Activated CD8-positive, alpha-beta T cell treated with anti-CD3 and anti-CD28 coated beads, Interleukin-2, amount 10 ng/mL, durations not matched to agents 7 days and 5 days (primary cell): ENCODE measurements around the gene FRMPD1. TPM values are rescaled to one million over a fixed set of nuclear protein-coding genes. Genes with fewer than 3 reads are reported as not detected.

Experiments used
- ATAC-seq: fragments of 150-1000 bp; cut with Tn5 transposase; one replicate; pipeline ENCODE4 v1.10.0; 2021; ENCODE audit warnings: moderate library complexity
- CTCF ChIA-PET: fragments of 350-600 bp; sonication (Branson Sonifier 250); formaldehyde crosslinking; loops from one replicate; lab custom pipeline; 2021; ENCODE audit warnings: antibody characterized with exemption; lab: Charles Lee
- POLR2A ChIA-PET: fragments of 350-600 bp; sonication (Branson Sonifier 250); formaldehyde crosslinking; loops from one replicate; lab custom pipeline; 2021; ENCODE audit warnings: antibody characterized with exemption; lab: Charles Lee
- DNase-seq: peaks from one replicate; pipeline ENCODE4 v3.0.0-alpha.2; 2020
- H3K27ac Mint-ChIP-seq: one replicate; pipeline ENCODE4 v1.8.0; 2021; ENCODE audit warnings: mild to moderate bottlenecking, mixed read lengths
- H3K27me3 Mint-ChIP-seq: one replicate; pipeline ENCODE4 v1.8.0; 2021; ENCODE audit warnings: low read depth, mixed read lengths
- H3K36me3 Mint-ChIP-seq: one replicate; pipeline ENCODE4 v1.8.0; 2021; ENCODE audit warnings: low read depth, mixed read lengths
- H3K4me1 Mint-ChIP-seq: one replicate; pipeline ENCODE4 v1.8.0; 2021; ENCODE audit warnings: low read depth, mixed read lengths
- H3K4me3 Mint-ChIP-seq: one replicate; pipeline ENCODE4 v1.8.0; 2021; ENCODE audit warnings: mild to moderate bottlenecking, mixed read lengths
- H3K9me3 Mint-ChIP-seq: one replicate; pipeline ENCODE4 v1.8.0; 2022; ENCODE audit warnings: mixed read lengths; ENCODE audit not compliant: insufficient read depth
- total RNA-seq, 2 experiments: library from RNA; stranded (reverse); gene quantifications; one replicate each; pipeline ENCODE4 v1.2.3, GENCODE V29; 2021

Gene FRMPD1
- total RNA-seq, 2 experiments from 2014 or later: not detected

DNA sequence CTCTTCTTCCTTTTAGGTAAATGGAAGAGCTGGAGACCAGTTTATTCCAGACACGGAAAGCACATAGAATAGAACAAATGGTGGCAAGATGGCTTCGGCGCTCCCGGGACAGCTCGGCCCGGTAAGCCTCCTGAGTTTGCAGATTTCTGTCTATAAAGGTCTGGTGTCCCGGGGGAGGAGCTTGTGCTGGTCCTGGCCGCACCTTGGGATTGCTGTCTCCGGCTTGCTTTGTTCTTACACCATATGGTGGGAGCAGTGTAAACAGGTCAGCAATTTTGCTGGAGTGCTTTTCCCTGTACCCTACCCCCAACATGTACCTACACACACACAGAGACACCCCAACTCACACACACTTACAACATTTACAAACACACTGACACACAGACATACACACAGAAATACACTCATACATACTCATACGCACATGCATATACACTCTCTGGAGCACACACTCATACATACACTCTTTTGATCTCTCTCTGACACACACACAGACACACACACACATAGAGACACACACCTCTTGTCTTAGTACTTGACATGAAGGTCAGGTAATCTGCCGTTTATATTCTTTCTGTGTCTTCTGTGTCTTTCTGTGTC lies 42.0 kb downstream of the FRMPD1 start:
- Mint-ChIP-seq H3K27me3 (peaks cover 43% of the 10 kb centered on the region), H3K27ac (no peak overlapping the region), H3K36me3 (no peaks in the 10 kb centered on the region), H3K9me3 (no peaks in the 10 kb centered on the region), H3K4me3 (no peak overlapping the region), H3K4me1 (no peaks in the 10 kb centered on the region)
- ChIA-PET POLR2A (no interaction called here), CTCF (no interaction called here)
- DNase-seq (no peak), ATAC-seq (no peak)

DNA sequence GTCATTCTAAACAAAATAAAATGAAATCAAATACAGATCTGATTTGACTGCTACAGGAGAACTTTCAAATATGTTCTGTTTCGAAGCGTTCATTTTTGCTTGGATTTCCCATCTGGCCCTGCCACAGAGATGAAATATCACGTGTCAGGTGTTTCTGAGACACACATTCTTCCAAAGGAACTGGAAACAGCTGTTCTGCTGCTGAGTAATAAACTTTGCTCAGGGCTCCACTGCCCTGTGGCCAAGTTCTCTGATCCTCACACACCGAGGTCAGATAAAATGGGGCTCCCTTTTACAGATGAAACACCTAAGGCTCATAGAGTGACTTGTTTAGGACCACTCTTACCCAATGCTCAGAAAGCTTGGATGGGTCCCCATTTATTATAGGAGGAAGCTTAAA lies 42.5 kb downstream of the FRMPD1 start:
- H3K27ac Mint-ChIP-seq: no peak overlapping the region
- H3K9me3 Mint-ChIP-seq: no peaks in the 10 kb centered on the region
- ChIA-PET CTCF (no interaction called here), POLR2A (no interaction called here)
- H3K4me1 Mint-ChIP-seq: no peaks in the 10 kb centered on the region
- no peak for ATAC-seq
- H3K27me3 Mint-ChIP-seq: peaks cover 44% of the 10 kb centered on the region
- DNase-seq: no peak
- no peak overlapping the region for H3K4me3 Mint-ChIP-seq
- no peaks in the 10 kb centered on the region for H3K36me3 Mint-ChIP-seq

DNA sequence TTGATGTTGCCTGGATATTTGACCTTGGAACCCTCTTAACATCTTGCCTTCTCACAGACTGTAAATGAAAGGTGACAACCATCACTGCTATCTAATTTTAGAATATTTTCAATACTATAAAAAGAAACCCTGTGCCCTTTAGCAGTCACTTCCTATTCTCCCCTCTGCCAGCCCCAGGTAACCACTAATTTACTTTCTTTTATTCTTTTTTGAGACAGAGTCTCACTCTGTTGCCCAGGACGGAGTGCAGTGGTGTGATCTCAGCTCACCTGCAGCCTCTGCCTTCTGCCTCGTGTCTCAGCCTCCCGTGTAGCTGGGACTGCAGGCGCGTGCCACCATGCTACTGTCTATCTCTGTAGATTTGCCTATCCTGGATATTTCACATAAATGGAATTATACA lies 43.6 kb downstream of the FRMPD1 start:
- no peaks in the 10 kb centered on the region for H3K36me3 Mint-ChIP-seq
- peaks cover 41% of the 10 kb centered on the region for H3K27me3 Mint-ChIP-seq
- no peaks in the 10 kb centered on the region for H3K4me1 Mint-ChIP-seq
- no peaks in the 10 kb centered on the region for H3K9me3 Mint-ChIP-seq
- H3K27ac Mint-ChIP-seq: no peak overlapping the region
- POLR2A ChIA-PET: no interaction called here
- CTCF ChIA-PET: no interaction called here
- ATAC-seq: no peak
- no peak for DNase-seq
- no peak overlapping the region for H3K4me3 Mint-ChIP-seq

DNA sequence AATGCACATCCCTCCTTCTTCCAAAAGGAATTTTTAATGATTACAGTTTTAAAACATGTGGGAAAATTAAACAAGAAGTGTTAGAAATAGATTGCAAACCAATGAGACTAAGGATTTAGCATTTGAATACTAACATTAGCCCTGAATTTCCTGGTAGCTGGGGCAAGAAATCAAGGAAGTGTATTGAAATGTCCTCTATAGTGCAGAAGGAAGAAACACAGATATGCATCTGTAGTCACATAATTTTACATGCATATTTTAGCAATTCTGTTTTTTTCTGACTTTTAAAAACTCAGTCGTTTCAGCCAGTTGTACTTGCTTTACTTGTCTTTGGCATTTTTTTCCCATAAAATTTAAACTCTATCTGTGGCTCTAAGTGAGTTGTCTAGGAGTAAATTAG lies 45.8 kb downstream of the FRMPD1 start:
- H3K4me3 Mint-ChIP-seq: no peak overlapping the region
- ChIA-PET POLR2A (no interaction called here), CTCF (no interaction called here)
- H3K36me3 Mint-ChIP-seq: no peaks in the 10 kb centered on the region
- H3K27ac Mint-ChIP-seq: no peak overlapping the region
- ATAC-seq (no peak), DNase-seq (no peak)
- H3K27me3 Mint-ChIP-seq: peaks cover 38% of the 10 kb centered on the region
- no peaks in the 10 kb centered on the region for H3K4me1 Mint-ChIP-seq
- H3K9me3 Mint-ChIP-seq: no peaks in the 10 kb centered on the region

DNA sequence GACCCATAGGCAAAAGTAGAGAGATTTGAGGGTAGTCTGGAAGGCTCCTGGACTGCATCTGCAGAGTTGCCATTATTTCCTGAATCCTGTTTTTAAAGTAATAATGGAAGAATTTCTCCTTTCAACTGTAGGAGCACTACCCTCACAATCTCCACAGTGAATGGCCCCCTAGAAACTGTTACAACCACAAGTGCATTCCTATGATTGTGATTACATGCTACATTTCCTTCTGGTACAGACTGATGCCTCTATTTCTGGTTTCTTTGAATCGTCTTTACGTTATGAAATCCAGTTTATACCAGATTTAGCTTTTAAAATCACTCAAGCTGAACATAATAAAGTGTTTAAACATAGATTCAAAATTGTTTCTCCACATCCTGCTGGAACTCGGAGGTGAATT lies 49.4 kb downstream of the FRMPD1 start:
- Mint-ChIP-seq H3K27ac (no peak overlapping the region), H3K27me3 (peaks cover 28% of the 10 kb centered on the region), H3K4me3 (no peak overlapping the region), H3K9me3 (no peaks in the 10 kb centered on the region), H3K4me1 (no peaks in the 10 kb centered on the region), H3K36me3 (no peaks in the 10 kb centered on the region)
- DNase-seq: no peak
- no peak for ATAC-seq
- ChIA-PET POLR2A (no interaction called here), CTCF (no interaction called here)

DNA sequence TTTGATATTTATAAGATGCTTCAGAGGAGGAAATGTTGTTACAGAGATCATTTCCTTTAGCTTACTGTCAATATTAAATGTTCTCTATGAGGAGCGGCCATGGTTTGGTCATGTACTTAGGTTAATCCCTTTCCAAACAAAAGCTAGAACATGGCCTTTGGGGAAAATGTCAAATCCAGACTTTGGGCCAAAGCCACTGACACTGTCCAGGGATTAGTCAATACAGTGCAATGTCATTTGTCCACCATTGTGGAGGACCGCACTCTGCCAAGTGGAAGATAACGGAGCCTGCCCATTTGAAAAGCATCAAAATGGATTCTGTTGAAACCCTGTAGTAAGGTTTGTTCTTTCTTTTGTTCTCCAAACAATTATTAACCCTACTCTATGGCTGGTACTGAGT lies 50.1 kb downstream of the FRMPD1 start:
- POLR2A ChIA-PET: no interaction called here
- ATAC-seq: no peak
- H3K27me3 Mint-ChIP-seq: peaks cover 21% of the 10 kb centered on the region
- H3K9me3 Mint-ChIP-seq: no peaks in the 10 kb centered on the region
- CTCF ChIA-PET: no interaction called here
- no peak for DNase-seq
- no peaks in the 10 kb centered on the region for H3K4me1 Mint-ChIP-seq
- no peak overlapping the region for H3K4me3 Mint-ChIP-seq
- no peak overlapping the region for H3K27ac Mint-ChIP-seq
- no peaks in the 10 kb centered on the region for H3K36me3 Mint-ChIP-seq

DNA sequence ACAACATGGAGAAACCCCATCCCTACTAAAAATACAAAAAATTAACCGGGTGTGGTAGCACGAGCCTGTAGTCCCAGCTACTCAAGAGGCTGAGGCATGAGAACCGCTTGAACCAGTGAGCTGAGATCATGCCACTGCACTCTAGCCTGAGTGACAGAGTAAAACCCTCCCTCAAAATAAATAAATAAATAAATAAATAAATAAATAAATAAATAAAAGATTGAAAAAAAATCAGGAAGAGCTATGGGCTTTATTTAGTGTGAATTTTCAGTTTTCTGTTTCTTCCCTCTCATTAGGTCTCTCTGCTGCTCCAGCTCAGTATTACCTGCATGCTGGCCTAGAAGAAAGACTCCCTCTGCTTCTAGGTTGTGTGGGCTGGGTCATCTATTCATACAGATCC lies 55.0 kb downstream of the FRMPD1 start:
- Mint-ChIP-seq H3K36me3 (no peaks in the 10 kb centered on the region), H3K27me3 (peaks cover 29% of the 10 kb centered on the region), H3K4me1 (peaks cover 3% of the 10 kb centered on the region), H3K4me3 (no peak overlapping the region), H3K9me3 (no peaks in the 10 kb centered on the region), H3K27ac (no peak overlapping the region)
- no peak for DNase-seq
- POLR2A ChIA-PET: no interaction called here
- CTCF ChIA-PET: no interaction called here
- ATAC-seq: no peak

DNA sequence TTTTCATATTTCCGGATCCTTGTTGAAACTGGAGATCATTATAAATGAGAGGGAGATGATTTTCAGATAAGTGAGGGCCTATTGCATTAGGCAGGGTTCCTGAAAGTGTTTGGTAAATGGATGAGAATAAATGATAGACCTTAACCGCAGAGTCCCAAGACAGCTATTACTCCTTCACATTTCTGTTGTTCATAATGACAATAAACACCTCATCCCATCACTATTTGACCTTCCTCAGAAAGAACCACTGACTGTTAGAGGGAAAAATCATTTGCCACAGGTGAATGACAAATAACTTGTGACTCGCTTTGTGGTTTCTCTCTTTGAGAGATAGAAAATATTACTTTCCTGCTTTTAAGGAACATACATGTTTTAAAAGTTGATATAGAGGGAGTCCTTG lies 55.5 kb downstream of the FRMPD1 start:
- ATAC-seq: no peak

DNA sequence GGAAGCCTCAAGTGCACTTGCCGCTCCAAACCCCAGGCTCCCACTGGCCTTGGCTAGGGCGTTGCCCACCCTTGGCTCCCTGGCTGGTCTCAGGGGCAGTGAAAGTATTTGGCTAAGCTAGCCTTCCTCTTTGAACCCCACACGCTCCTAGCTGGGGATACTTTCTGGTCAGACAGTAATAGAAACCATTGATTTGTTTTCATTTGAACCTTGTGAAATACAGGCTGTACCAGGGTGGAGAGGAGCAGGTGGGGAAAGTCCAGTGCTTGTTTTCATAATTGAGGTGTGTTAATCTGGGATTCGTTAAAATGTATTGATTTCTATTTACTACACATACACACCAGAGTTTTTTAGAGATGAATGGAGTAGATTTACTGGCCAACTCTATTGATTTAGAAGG lies 57.0 kb downstream of the FRMPD1 start:
- DNase-seq (no peak), ATAC-seq (no peak)
- H3K27me3 Mint-ChIP-seq: peaks cover 17% of the 10 kb centered on the region
- ChIA-PET POLR2A (no interaction called here), CTCF (no interaction called here)
- no peaks in the 10 kb centered on the region for H3K36me3 Mint-ChIP-seq
- H3K9me3 Mint-ChIP-seq: no peaks in the 10 kb centered on the region
- no peak overlapping the region for H3K4me3 Mint-ChIP-seq
- peaks cover 3% of the 10 kb centered on the region for H3K4me1 Mint-ChIP-seq
- no peak overlapping the region for H3K27ac Mint-ChIP-seq

More for the DNA sequence above, 55.5 kb downstream of the FRMPD1 start:
- no peak for DNase-seq
- Mint-ChIP-seq H3K36me3 (no peaks in the 10 kb centered on the region), H3K4me1 (peaks cover 3% of the 10 kb centered on the region), H3K27me3 (peaks cover 27% of the 10 kb centered on the region), H3K27ac (no peak overlapping the region), H3K9me3 (no peaks in the 10 kb centered on the region), H3K4me3 (no peak overlapping the region)
- CTCF ChIA-PET: no interaction called here
- POLR2A ChIA-PET: no interaction called here

DNA sequence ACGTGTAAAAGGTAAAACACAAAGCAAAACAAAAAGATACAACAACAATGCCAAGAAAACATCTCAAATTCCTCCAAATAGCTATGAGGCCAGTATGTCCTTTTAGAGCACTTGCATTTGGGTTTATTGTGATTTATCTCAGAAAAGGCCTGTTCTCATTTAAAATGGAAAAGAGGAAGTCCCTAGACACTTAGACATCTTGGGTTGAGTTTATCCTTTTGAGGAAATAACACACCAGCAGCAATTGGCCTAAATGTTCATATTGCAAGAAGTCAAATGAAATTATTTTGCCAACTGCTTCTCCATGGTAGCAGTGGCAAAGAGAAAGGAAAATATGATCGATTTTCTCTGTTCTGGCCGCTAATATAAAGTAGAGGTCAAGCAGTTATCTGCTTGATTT lies 59.3 kb downstream of the FRMPD1 start:
- Mint-ChIP-seq H3K9me3 (no peaks in the 10 kb centered on the region), H3K36me3 (no peaks in the 10 kb centered on the region), H3K4me1 (peaks cover 3% of the 10 kb centered on the region), H3K27me3 (peaks cover 21% of the 10 kb centered on the region), H3K4me3 (no peak overlapping the region), H3K27ac (no peak overlapping the region)
- ChIA-PET CTCF (no interaction called here), POLR2A (no interaction called here)
- DNase-seq: no peak
- ATAC-seq: no peak

DNA sequence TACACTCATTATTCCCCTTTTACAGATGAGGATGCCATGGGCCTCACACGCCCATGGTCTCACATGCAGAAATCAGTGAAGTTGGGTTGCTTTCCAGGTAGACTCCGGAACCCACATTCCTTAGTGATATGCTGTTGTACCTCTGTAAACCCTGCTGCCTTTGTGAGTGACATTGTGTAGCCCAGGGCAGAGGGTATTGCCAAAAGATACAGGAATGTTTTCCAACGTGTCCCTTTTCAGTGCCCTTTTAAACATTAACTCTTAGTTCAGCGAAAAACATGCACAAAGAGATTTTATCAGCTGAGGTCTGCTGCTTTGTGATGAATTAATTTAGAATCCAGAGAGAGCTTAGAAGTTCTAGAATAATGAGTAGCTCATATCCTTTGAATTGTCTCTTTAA lies 64.5 kb downstream of the FRMPD1 start:
- DNase-seq: no peak
- ATAC-seq: no peak
- H3K9me3 Mint-ChIP-seq: no peaks in the 10 kb centered on the region
- peaks cover 14% of the 10 kb centered on the region for H3K27me3 Mint-ChIP-seq
- no peaks in the 10 kb centered on the region for H3K4me1 Mint-ChIP-seq
- no peak overlapping the region for H3K27ac Mint-ChIP-seq
- H3K36me3 Mint-ChIP-seq: no peaks in the 10 kb centered on the region
- no peak overlapping the region for H3K4me3 Mint-ChIP-seq
- ChIA-PET POLR2A (no interaction called here), CTCF (no interaction called here)

DNA sequence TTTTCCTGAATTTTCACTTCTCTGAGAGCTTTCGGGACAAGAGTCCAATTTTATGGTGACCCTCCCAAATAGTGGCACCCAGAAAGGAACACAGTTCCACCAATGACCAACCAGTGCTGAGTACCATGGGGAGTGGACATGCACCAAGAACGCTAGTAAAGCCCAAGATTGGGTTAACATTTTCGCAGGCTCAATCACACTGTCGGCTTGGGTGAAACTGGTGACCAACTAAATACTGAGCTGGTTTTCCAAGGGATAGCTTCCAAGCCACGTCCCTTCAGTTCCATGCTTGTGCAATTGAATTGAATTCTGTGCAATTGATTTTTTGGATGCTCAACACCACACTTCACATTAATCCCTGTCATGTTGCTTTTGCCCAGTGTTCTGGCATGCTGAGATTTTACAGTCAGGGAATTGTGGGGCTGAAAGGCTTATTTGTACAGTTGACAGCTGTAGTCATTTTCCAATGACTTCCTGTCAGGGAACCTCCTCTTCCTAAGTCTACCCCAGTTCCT lies 65.3 kb downstream of the FRMPD1 start:
- Mint-ChIP-seq H3K36me3 (no peaks in the 10 kb centered on the region), H3K4me1 (no peaks in the 10 kb centered on the region), H3K27me3 (peaks cover 14% of the 10 kb centered on the region), H3K4me3 (no peak overlapping the region), H3K27ac (no peak overlapping the region), H3K9me3 (no peaks in the 10 kb centered on the region)
- ATAC-seq: no peak
- ChIA-PET CTCF (no interaction called here), POLR2A (no interaction called here)
- DNase-seq: no peak

DNA sequence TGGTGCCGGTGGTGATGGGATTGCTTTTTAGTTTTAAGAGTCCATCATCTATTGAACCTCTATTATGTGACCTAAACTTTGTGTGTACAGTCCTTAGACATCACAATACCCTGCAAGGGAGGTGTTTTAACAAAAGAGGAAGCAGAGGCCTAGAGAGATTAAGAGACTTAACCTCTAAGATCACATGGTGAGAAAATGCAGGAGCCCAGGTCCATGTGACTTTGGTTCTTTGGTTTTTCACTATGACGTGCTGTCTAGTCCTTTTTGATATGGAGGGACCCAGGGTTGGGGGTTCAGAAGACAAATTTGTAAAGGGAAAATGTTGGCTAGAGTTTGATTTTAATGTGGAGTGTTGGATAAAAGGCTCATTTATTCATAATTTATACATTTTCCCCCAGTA lies 68.8 kb downstream of the FRMPD1 start:
- Mint-ChIP-seq H3K4me1 (no peaks in the 10 kb centered on the region), H3K4me3 (no peak overlapping the region), H3K27me3 (peaks cover 9% of the 10 kb centered on the region), H3K9me3 (no peaks in the 10 kb centered on the region), H3K27ac (no peak overlapping the region), H3K36me3 (no peaks in the 10 kb centered on the region)
- ATAC-seq (no peak), DNase-seq (no peak)
- ChIA-PET POLR2A (no interaction called here), CTCF (no interaction called here)
